Measurements from ENCODE around the gene EFNA1.

The EFNA1 gene

DNA sequence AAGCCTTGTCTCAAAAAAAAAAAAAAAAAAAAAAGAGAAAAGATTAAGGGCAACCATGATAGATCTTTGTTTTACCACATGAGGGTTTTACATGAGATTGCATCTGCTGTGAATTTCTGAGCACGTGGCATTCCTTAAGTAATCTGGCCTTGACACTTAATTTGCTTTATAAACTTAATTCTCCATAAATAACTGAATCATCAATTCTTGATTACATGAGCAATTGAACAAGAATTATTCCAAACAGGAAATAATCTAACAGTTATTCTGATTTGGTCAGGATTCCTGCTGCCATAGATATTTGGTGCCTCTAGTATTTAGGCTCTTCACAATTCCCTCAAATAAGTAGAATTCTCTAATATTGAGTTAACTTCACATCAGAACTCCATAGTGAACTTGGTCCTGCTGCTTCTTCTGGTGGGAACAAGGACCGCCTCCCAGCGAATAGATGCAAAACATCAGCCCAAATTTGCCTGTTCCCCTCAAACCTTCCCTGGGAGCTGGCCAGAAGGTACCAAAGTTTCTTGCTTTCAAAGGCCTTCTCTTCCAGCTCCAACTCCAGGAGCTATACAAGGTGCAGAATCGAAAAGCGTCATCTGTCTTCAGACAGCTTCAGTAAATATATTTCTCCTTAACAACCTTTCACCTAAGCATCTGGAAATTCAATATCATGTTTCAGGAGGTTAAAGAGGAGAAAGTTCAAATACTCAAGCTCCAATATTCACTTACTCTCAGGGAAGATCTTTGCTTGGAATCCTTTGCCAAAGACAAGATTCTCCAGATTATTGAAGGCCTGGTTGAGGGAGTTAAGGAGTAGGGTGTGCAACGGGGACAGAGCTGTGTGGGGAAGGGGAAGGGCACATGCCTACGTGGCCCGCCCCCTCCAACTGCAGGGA is 44.4 kb downstream of the EFNA1 start:
- no peaks in the 10 kb centered on the region; the same call in 1 of the 2 replicates for H3K4me1 ChIP-seq (ENCODE audit: control insufficient read depth, insufficient read depth, low read length)
- TF ChIP-seq PRDM1 (tag by site-specific recombination; IDR thresholded peaks at IDR 0.05) = 0 out of 2 replicates have a peak, but pooled peaks have one; percentile 8
- TF ChIP-seq, protein P1, sequence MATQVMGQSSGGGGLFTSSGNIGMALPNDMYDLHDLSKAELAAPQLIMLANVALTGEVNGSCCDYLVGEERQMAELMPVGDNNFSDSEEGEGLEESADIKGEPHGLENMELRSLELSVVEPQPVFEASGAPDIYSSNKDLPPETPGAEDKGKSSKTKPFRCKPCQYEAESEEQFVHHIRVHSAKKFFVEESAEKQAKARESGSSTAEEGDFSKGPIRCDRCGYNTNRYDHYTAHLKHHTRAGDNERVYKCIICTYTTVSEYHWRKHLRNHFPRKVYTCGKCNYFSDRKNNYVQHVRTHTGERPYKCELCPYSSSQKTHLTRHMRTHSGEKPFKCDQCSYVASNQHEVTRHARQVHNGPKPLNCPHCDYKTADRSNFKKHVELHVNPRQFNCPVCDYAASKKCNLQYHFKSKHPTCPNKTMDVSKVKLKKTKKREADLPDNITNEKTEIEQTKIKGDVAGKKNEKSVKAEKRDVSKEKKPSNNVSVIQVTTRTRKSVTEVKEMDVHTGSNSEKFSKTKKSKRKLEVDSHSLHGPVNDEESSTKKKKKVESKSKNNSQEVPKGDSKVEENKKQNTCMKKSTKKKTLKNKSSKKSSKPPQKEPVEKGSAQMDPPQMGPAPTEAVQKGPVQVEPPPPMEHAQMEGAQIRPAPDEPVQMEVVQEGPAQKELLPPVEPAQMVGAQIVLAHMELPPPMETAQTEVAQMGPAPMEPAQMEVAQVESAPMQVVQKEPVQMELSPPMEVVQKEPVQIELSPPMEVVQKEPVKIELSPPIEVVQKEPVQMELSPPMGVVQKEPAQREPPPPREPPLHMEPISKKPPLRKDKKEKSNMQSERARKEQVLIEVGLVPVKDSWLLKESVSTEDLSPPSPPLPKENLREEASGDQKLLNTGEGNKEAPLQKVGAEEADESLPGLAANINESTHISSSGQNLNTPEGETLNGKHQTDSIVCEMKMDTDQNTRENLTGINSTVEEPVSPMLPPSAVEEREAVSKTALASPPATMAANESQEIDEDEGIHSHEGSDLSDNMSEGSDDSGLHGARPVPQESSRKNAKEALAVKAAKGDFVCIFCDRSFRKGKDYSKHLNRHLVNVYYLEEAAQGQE (tag by site-specific recombination; IDR thresholded peaks at IDR 0.05) = no peak
- TF ChIP-seq EGR2 (tag by site-specific recombination; IDR thresholded peaks at IDR 0.05; ENCODE audit: low read depth) = peak; percentile 48; the same call in 1 of the 2 replicates
- H3K9me3 ChIP-seq (ENCODE audit: control insufficient read depth, insufficient read depth, low read depth, low read length) = no peaks in the 10 kb centered on the region
- peaks cover 5 to 31% of the 10 kb centered on the region in 2 experiments; a peak in 2 of 3 replicates for H3K36me3 ChIP-seq (ENCODE audit: control insufficient read depth in 2 of 2, insufficient read depth in 1 of 2, low read length in 2 of 2)
- ChIA-PET POLR2A (interaction anchor here (0.8 to 3.1 kb wide), 11 partner anchors 22 to 121 kb away, joined by 3 to 17 read pairs (median 6); partner anchors contain the start of genes ADAM15, CLK2, EFNA1 and SLC50A1), CTCF (interaction anchor here (0.5 to 12.2 kb wide), 26 partner anchors 8 to 424 kb away, joined by 3 to 439 read pairs (median 7); partner anchors contain the start of genes EFNA1, MTX1, SLC50A1 and THBS3)
- peak overlapping the region; percentile 70 for H3K4me3 ChIP-seq (ENCODE audit: low read depth, low read length)
- H3K27ac ChIP-seq (ENCODE audit: extremely low read depth, low read depth, low read length) = peak overlapping the region; percentile 52; the same call in 1 of the 2 replicates

DNA sequence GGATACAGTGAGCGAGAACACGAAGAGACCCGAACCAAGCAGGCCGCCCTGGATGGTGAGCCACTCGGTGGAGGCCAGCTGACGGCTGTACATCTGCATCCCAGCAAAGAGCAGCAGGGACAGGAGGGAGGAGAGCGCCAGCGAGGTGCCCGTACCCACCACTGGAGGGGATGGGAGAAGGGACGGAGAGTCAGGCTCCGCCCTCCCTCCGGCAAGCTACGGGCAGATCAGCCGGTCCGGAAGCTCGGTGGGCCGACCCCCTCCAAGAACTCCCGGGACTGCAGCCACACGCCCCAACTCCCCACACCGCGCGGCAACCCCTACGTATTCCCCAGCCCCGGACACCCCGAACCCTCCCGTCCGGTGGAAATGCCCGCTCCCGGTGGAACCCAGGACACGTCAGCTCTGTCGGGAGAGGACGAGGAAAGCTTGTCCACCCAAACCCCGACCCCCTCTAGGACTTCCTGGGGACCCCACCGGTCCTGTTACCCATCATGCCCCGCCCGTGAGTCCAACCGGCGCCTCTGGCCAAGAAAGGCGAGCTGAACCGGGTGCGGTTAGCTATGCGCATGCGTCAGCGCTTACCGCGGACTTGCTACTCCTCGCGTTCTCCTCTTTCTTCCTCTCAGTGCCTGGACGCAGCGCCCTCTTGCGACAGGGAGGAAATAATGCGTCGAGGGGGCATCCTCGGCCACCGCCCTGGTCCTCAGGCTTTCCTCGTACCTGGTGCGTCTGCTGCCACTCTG is 45.2 kb downstream of the EFNA1 start, which contains the start of gene KRTCAP2:
Gene KRTCAP2 (minus strand): TSS at position 573 of the 746 bp plus-strand sequence. CDS start 80 bp downstream, at position 493.
- Histone ChIP-seq H3K9me3 (ENCODE audit: control insufficient read depth, insufficient read depth, low read depth, low read length) (no peaks in the 10 kb centered on the region), H3K4me1 (ENCODE audit: control insufficient read depth, insufficient read depth, low read length) (no peaks in the 10 kb centered on the region), H3K4me3 (ENCODE audit: low read depth, low read length) (peak within 1 kb of the TSS; percentile 70), H3K27ac (ENCODE audit: extremely low read depth, low read depth, low read length) (peak within 1 kb of the TSS; percentile 52; the same call in 1 of the 2 replicates), H3K36me3 (ENCODE audit: control insufficient read depth in 2 of 2, insufficient read depth in 1 of 2, low read length in 2 of 2) (peaks cover 5 to 31% of the 10 kb centered on the region in 2 experiments; a peak in 2 of 3 replicates)
- CTCF ChIA-PET = interaction anchor here (0.5 to 12.2 kb wide), 48 partner anchors 9 to 647 kb away, joined by 3 to 439 read pairs (median 4); partner anchors contain the start of genes DPM3, EFNA1, FLAD1 and MTX1
- POLR2A ChIA-PET = interaction anchor here (0.7 to 3.1 kb wide), 21 partner anchors 21 to 437 kb away, joined by 3 to 17 read pairs (median 5); partner anchors contain the start of genes ADAM15, CLK2, EFNA1 and SCAMP3
- TF ChIP-seq ZNF501 (tag by site-specific recombination; IDR thresholded peaks at IDR 0.05) = peak; percentile 74
- TF ChIP-seq ZFP41 (tag by site-specific recombination; IDR thresholded peaks at IDR 0.05; ENCODE audit: borderline replicate concordance) = no peak
- peak; percentile 87 for TF ChIP-seq ZNF366 (tag by site-specific recombination; conservative IDR thresholded peaks at IDR 0.05)
- no peak for TF ChIP-seq ZNF221 (tag by site-specific recombination; IDR thresholded peaks at IDR 0.05; ENCODE audit: borderline replicate concordance)
- TF ChIP-seq ZBTB17 (tag by site-specific recombination; IDR thresholded peaks at IDR 0.05) = peak; percentile 71
- TF ChIP-seq SCRT1 (tag by site-specific recombination; IDR thresholded peaks at IDR 0.05; ENCODE audit: borderline replicate concordance) = no peak
- TF ChIP-seq, protein P2, sequence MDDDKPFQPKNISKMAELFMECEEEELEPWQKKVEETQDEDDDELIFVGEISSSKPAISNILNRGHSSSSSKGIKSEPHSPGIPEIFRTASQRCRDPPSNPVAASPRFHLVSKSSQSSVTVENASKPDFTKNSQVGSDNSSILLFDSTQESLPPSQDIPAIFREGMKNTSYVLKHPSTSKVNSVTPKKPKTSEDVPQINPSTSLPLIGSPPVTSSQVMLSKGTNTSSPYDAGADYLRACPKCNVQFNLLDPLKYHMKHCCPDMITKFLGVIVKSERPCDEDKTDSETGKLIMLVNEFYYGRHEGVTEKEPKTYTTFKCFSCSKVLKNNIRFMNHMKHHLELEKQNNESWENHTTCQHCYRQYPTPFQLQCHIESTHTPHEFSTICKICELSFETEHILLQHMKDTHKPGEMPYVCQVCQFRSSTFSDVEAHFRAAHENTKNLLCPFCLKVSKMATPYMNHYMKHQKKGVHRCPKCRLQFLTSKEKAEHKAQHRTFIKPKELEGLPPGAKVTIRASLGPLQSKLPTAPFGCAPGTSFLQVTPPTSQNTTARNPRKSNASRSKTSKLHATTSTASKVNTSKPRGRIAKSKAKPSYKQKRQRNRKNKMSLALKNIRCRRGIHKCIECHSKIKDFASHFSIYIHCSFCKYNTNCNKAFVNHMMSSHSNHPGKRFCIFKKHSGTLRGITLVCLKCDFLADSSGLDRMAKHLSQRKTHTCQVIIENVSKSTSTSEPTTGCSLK (tag by site-specific recombination; IDR thresholded peaks at IDR 0.05) = no peak
- peak; percentile 83 for TF ChIP-seq KLF8 (tag by site-specific recombination; IDR thresholded peaks at IDR 0.05)
- TF ChIP-seq ZNF341 (tag by site-specific recombination; IDR thresholded peaks at IDR 0.05; ENCODE audit: low read depth) = peak; percentile 49
- TF ChIP-seq WT1 (tag by site-specific recombination; IDR thresholded peaks at IDR 0.05) = peak; percentile 47; the same call in 1 of the 2 replicates
- TF ChIP-seq ZNF544 (tag by site-specific recombination; IDR thresholded peaks at IDR 0.05) = no peak
- TF ChIP-seq ZEB2 (tag by site-specific recombination; IDR thresholded peaks at IDR 0.05) = peak; percentile 82
- TF ChIP-seq, protein P3, sequence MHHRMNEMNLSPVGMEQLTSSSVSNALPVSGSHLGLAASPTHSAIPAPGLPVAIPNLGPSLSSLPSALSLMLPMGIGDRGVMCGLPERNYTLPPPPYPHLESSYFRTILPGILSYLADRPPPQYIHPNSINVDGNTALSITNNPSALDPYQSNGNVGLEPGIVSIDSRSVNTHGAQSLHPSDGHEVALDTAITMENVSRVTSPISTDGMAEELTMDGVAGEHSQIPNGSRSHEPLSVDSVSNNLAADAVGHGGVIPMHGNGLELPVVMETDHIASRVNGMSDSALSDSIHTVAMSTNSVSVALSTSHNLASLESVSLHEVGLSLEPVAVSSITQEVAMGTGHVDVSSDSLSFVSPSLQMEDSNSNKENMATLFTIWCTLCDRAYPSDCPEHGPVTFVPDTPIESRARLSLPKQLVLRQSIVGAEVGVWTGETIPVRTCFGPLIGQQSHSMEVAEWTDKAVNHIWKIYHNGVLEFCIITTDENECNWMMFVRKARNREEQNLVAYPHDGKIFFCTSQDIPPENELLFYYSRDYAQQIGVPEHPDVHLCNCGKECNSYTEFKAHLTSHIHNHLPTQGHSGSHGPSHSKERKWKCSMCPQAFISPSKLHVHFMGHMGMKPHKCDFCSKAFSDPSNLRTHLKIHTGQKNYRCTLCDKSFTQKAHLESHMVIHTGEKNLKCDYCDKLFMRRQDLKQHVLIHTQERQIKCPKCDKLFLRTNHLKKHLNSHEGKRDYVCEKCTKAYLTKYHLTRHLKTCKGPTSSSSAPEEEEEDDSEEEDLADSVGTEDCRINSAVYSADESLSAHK (tag by site-specific recombination; IDR thresholded peaks at IDR 0.05) = peak; percentile 5; the same call in 1 of the 2 replicates
- TF ChIP-seq, protein P4, sequence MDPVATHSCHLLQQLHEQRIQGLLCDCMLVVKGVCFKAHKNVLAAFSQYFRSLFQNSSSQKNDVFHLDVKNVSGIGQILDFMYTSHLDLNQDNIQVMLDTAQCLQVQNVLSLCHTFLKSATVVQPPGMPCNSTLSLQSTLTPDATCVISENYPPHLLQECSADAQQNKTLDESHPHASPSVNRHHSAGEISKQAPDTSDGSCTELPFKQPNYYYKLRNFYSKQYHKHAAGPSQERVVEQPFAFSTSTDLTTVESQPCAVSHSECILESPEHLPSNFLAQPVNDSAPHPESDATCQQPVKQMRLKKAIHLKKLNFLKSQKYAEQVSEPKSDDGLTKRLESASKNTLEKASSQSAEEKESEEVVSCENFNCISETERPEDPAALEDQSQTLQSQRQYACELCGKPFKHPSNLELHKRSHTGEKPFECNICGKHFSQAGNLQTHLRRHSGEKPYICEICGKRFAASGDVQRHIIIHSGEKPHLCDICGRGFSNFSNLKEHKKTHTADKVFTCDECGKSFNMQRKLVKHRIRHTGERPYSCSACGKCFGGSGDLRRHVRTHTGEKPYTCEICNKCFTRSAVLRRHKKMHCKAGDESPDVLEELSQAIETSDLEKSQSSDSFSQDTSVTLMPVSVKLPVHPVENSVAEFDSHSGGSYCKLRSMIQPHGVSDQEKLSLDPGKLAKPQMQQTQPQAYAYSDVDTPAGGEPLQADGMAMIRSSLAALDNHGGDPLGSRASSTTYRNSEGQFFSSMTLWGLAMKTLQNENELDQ (tag by site-specific recombination; IDR thresholded peaks at IDR 0.05; ENCODE audit: low read depth) = no peak
- TF ChIP-seq, protein P5, sequence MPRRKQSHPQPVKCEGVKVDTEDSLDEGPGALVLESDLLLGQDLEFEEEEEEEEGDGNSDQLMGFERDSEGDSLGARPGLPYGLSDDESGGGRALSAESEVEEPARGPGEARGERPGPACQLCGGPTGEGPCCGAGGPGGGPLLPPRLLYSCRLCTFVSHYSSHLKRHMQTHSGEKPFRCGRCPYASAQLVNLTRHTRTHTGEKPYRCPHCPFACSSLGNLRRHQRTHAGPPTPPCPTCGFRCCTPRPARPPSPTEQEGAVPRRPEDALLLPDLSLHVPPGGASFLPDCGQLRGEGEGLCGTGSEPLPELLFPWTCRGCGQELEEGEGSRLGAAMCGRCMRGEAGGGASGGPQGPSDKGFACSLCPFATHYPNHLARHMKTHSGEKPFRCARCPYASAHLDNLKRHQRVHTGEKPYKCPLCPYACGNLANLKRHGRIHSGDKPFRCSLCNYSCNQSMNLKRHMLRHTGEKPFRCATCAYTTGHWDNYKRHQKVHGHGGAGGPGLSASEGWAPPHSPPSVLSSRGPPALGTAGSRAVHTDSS (tag by site-specific recombination; IDR thresholded peaks at IDR 0.05) = peak; percentile 84

Measured in HEK293 (cell line).